B cell (primary cell): ENCODE data around the gene NOS3. TPM values are rescaled to one million over a fixed set of nuclear protein-coding genes. Genes with fewer than 3 reads are reported as not detected.

ENCODE experiments used
- ATAC-seq: fragments of 200-7000 bp; cut with Tn5 transposase; one replicate; pipeline ENCODE4 v1.10.0; 2021; ENCODE audit warnings: low read depth, mild to moderate bottlenecking, moderate number of reproducible peaks, moderate library complexity
- CTCF ChIA-PET: fragments of 350-600 bp; sonication (Branson Sonifier 250); formaldehyde crosslinking; loops from one replicate; lab custom pipeline; 2021; ENCODE audit warnings: antibody characterized with exemption, inconsistent platforms; lab: Charles Lee
- POLR2A ChIA-PET: fragments of 350-600 bp; sonication (Branson Sonifier 250); formaldehyde crosslinking; loops from one replicate; lab custom pipeline; 2021; ENCODE audit warnings: antibody characterized with exemption; lab: Charles Lee
- DNase-seq: peaks from one replicate; pipeline ENCODE4 v3.0.0; 2013
- H2AFZ ChIP-seq: 2 replicates; pipeline ENCODE4 v1.6.1; 2012; ENCODE audit warnings: mild to moderate bottlenecking, low read depth, low read length; ENCODE audit not compliant: insufficient read depth, poor library complexity, severe bottlenecking
- H3K27ac ChIP-seq, 2 donors: 1 replicate in 1 of 2; 2 replicates in 1 of 2; pipeline ENCODE4 v1.5.1; 2012 to 2013; ENCODE audit warnings: low read length in 2 of 2, mild to moderate bottlenecking in 2 of 2, moderate library complexity in 1 of 2
- H3K27me3 ChIP-seq, 4 experiments: fragments of 200-600 bp in 1 of 4; sonication (generic) in 1 of 4; replicated peaks in 1 of 4; 1 replicate in 2 of 4; 2 replicates in 2 of 4; pipeline versions ENCODE4 v1.6.1 to v1.7.0; 2013 to 2016; ENCODE audit warnings: low read length in 3 of 4, mild to moderate bottlenecking in 2 of 4, mixed read lengths in 1 of 4, moderate library complexity in 1 of 4; ENCODE audit not compliant: insufficient read depth in 4 of 4, control insufficient read depth in 3 of 4; ENCODE audit errors: control extremely low read depth in 1 of 4
- H3K36me3 ChIP-seq, 2 experiments: replicated peaks in 1 of 2; 1 replicate in 1 of 2; 2 replicates in 1 of 2; pipeline versions ENCODE4 v1.6.1 to v1.7.1; 2013; ENCODE audit warnings: low read length in 1 of 2; ENCODE audit not compliant: insufficient read depth in 2 of 2, control insufficient read depth in 1 of 2; ENCODE audit errors: control extremely low read depth in 1 of 2, extremely low read depth in 1 of 2
- H3K4me1 ChIP-seq, 2 donors: fragments of 200-600 bp in 1 of 2; sonication (generic) in 1 of 2; 1 replicate in 1 of 2; 2 replicates in 1 of 2; pipeline versions ENCODE4 v1.5.1 to v1.6.1; 2013 to 2017; ENCODE audit warnings: low read length in 2 of 2; ENCODE audit not compliant: control insufficient read depth in 2 of 2, insufficient read depth in 2 of 2
- H3K4me2 ChIP-seq: replicated peaks from 2 replicates; pipeline ENCODE3; 2012; ENCODE audit warnings: mild to moderate bottlenecking, low read depth, low read length; ENCODE audit not compliant: poor library complexity, severe bottlenecking
- H3K4me3 ChIP-seq, 5 experiments: fragments of 200-600 bp in 1 of 5; sonication (generic) in 1 of 5; 1 replicate in 3 of 5; 2 replicates in 2 of 5; pipeline versions ENCODE4 v1.5.1 to v1.7.0; 2011 to 2016; ENCODE audit warnings: low read length in 4 of 5, mild to moderate bottlenecking in 4 of 5, low read depth in 2 of 5, control low read depth in 1 of 5, moderate library complexity in 1 of 5; ENCODE audit not compliant: insufficient read depth in 1 of 5; ENCODE audit errors: control extremely low read depth in 1 of 5, extremely low read depth in 1 of 5
- H3K79me2 ChIP-seq: fragments of 200-600 bp; sonication (generic); one replicate; pipeline ENCODE4 v1.6.0; 2016; ENCODE audit warnings: low read length; ENCODE audit not compliant: control insufficient read depth, insufficient read depth
- H3K9ac ChIP-seq: fragments of 200-600 bp; sonication (generic); 2 replicates; pipeline ENCODE4 v1.6.1; 2017; ENCODE audit warnings: mild to moderate bottlenecking, low read length, moderate library complexity
- H3K9me3 ChIP-seq, 3 donors: one replicate each; pipeline versions ENCODE4 v1.6.1 to v1.7.1; 2013; ENCODE audit warnings: low read length in 2 of 3; ENCODE audit not compliant: control insufficient read depth in 2 of 3, insufficient read depth in 1 of 3; ENCODE audit errors: control extremely low read depth in 1 of 3
- H4K20me1 ChIP-seq: 2 replicates; pipeline ENCODE4 v1.6.0; 2012; ENCODE audit warnings: mild to moderate bottlenecking, low read length; ENCODE audit not compliant: insufficient read depth, control insufficient read depth, poor library complexity, severe bottlenecking
- H3K27ac Mint-ChIP-seq: one replicate; pipeline ENCODE4 v1.8.0; 2021; ENCODE audit warnings: mixed read lengths
- H3K27me3 Mint-ChIP-seq: one replicate; pipeline ENCODE4 v1.8.0; 2021; ENCODE audit warnings: mixed read lengths
- H3K4me1 Mint-ChIP-seq: one replicate; pipeline ENCODE4 v1.8.0; 2021; ENCODE audit warnings: mixed read lengths
- H3K4me3 Mint-ChIP-seq: one replicate; pipeline ENCODE4 v1.8.0; 2021; ENCODE audit warnings: mixed read lengths
- H3K9me3 Mint-ChIP-seq: one replicate; pipeline ENCODE4 v1.8.0; 2022; ENCODE audit warnings: mixed read lengths; ENCODE audit not compliant: insufficient read depth
- EZH2 ChIP-seq: IDR thresholded peaks from 2 replicates; pipeline ENCODE4 v1.6.1; 2012; ENCODE audit warnings: borderline replicate concordance, low read depth, mild to moderate bottlenecking, moderate library complexity, low read length; ENCODE audit not compliant: insufficient read depth, poor library complexity, severe bottlenecking
- WGBS: methylation state at CpG from one replicate; pipeline ENCODE4 v1.1.5; 2013; ENCODE audit warnings: missing lambda C conversion rate; ENCODE audit not compliant: insufficient coverage; 5-methylcytosine and 5-hydroxymethylcytosine counted together
- intact Hi-C: fragments of 100-400 bp; cut with micrococcal nuclease; formaldehyde crosslinking; loops from one replicate; pipeline ENCODE4 v1.10.0; 2022
- polyA plus RNA-seq: library from polyadenylated mRNA; depleted of rRNA; stranded (reverse); fragments of >200 nt; gene quantifications from 2 replicates; pipeline ENCODE4 v1.2.3, GENCODE V29; 2012
- total RNA-seq, 2 donors: library from RNA; stranded (reverse); fragments of 120-200 nt in 1 of 2; gene quantifications; 1 replicate in 1 of 2; 2 replicates in 1 of 2; pipeline versions ENCODE4 v1.2.3 to v1.2.4, GENCODE V29; 2013 to 2022
- TF ChIP-seq, protein P1 (sequence below): fragments of 200-600 bp; IDR thresholded peaks from one replicate; pipeline ENCODE4 v1.8.0; 2022; ENCODE audit warnings: antibody characterized with exemption, mild to moderate bottlenecking

NOS3 gene
- total and polyA plus RNA-seq, 2 donors (not counting 1 experiment from before 2014, with no cell fraction given), result 0.39 to 0.54 TPM

DNA sequence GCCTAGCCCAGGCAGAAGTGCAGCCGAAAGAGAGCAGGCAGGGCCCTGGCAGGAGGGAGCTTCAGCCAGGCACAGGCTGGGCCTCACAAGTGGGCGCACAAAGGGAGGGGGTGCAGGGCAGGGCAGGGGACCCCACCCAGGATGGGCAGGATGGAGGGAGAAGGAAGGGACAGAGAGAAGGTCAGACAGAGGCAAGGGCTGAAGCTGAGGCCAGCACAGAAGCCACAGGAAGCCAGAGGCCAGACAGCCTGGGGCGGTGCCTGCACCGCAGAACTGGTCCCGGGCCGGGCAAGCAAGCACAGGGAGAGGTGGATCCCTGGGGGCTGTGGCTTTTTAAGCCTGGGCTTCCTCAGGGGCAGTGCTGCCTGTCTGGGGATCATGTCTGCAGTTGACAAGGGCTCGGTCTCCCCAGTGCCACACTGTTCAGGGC lies 16.7 kb downstream of the NOS3 start:
- no peak overlapping the region for H3K4me2 ChIP-seq
- no peak overlapping the region for H3K27ac Mint-ChIP-seq
- H3K4me1 ChIP-seq, result peaks cover 7 to 22% of the 10 kb centered on the region in 2 donors
- ChIA-PET POLR2A (no interaction called here), CTCF (interaction anchor here (1.0 to 2.1 kb wide), 7 partner anchors 9 to 103 kb away, joined by 3 to 7 read pairs (median 4); partner anchors contain the start of gene ABCB8)
- WGBS, result 39% methylated on average over 7 of the region's 7 CpGs
- H3K36me3 ChIP-seq, result no peaks in the 10 kb centered on the region
- H3K4me1 Mint-ChIP-seq, result peaks cover 12% of the 10 kb centered on the region
- DNase-seq (no peak), ATAC-seq (no peak)
- peak overlapping the region; percentile 62 for H2AFZ ChIP-seq
- intact Hi-C loops, result no loop called here
- H3K27ac ChIP-seq, result no peak overlapping the region
- no peaks in the 10 kb centered on the region for H3K79me2 ChIP-seq
- H3K4me3 ChIP-seq, result no peak overlapping the region
- no peak for TF ChIP-seq EZH2
- peaks cover 0 to 9% (median 0%) of the 10 kb centered on the region in 3 donors for H3K9me3 ChIP-seq
- peaks cover 12% of the 10 kb centered on the region for H3K27me3 Mint-ChIP-seq
- H3K4me3 Mint-ChIP-seq, result peak overlapping the region; percentile 83
- no peaks in the 10 kb centered on the region for H3K27me3 ChIP-seq
- no peak overlapping the region for H3K9ac ChIP-seq
- H4K20me1 ChIP-seq, result no peaks in the 10 kb centered on the region
- no peaks in the 10 kb centered on the region for H3K9me3 Mint-ChIP-seq

DNA sequence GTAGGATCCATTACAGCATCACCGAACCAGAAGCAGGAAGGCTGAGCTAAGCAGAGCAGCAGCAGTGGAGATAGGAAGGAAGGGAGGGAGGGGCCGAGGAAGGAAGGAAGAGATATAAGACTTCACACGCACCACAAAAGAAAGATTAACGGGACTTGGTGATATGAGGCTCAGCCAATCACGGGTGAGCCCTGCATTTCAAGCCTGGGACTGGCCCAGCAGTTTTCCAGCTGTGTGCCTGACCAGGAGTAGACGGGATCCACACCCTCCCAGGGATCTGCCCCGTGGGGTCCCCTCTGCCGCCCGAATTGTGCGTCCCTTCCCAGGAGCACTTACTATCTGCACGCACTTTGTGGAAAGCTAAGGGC lies 17.3 kb downstream of the NOS3 start:
- ChIA-PET POLR2A (no interaction called here), CTCF (interaction anchor here (1.0 to 2.6 kb wide), 12 partner anchors 9 to 103 kb away, joined by 3 to 17 read pairs (median 4); partner anchors contain the start of gene ABCB8)
- H3K9me3 Mint-ChIP-seq, result no peaks in the 10 kb centered on the region
- H3K4me3 ChIP-seq, result peak overlapping the region in 4 of 5 experiments; percentile 7 to 51 (median 40)
- ATAC-seq, result no peak
- peaks cover 12% of the 10 kb centered on the region for H3K27me3 Mint-ChIP-seq
- no peaks in the 10 kb centered on the region for H3K36me3 ChIP-seq
- peaks cover 0 to 4% (median 0%) of the 10 kb centered on the region in 4 experiments for H3K27me3 ChIP-seq
- TF ChIP-seq, protein P1, sequence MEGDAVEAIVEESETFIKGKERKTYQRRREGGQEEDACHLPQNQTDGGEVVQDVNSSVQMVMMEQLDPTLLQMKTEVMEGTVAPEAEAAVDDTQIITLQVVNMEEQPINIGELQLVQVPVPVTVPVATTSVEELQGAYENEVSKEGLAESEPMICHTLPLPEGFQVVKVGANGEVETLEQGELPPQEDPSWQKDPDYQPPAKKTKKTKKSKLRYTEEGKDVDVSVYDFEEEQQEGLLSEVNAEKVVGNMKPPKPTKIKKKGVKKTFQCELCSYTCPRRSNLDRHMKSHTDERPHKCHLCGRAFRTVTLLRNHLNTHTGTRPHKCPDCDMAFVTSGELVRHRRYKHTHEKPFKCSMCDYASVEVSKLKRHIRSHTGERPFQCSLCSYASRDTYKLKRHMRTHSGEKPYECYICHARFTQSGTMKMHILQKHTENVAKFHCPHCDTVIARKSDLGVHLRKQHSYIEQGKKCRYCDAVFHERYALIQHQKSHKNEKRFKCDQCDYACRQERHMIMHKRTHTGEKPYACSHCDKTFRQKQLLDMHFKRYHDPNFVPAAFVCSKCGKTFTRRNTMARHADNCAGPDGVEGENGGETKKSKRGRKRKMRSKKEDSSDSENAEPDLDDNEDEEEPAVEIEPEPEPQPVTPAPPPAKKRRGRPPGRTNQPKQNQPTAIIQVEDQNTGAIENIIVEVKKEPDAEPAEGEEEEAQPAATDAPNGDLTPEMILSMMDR, result no peak
- TF ChIP-seq EZH2, result no peak
- H3K4me3 Mint-ChIP-seq, result peak overlapping the region; percentile 83
- peaks cover 11 to 27% of the 10 kb centered on the region in 2 donors for H3K4me1 ChIP-seq
- peak overlapping the region; percentile 70 for H3K4me2 ChIP-seq
- peaks cover 17% of the 10 kb centered on the region for H3K4me1 Mint-ChIP-seq
- peaks cover 0 to 13% (median 0%) of the 10 kb centered on the region in 3 donors for H3K9me3 ChIP-seq
- no peaks in the 10 kb centered on the region for H3K79me2 ChIP-seq
- DNase-seq, result no peak
- intact Hi-C loops, result no loop called here
- WGBS, result 5% methylated on average over 5 of the region's 11 CpGs
- peak overlapping the region; percentile 62 for H2AFZ ChIP-seq
- peak overlapping the region; percentile 58 for H3K9ac ChIP-seq
- H3K27ac Mint-ChIP-seq, result no peak overlapping the region
- no peaks in the 10 kb centered on the region for H4K20me1 ChIP-seq
- no peak overlapping the region for H3K27ac ChIP-seq
